Liver (tissue), 4 donors: ENCODE results near the gene LCE2A. TPM values are rescaled to one million over a fixed set of nuclear protein-coding genes. Genes with fewer than 3 reads are reported as not detected.

Experiments
- polyA plus RNA-seq, 2 donors: library from polyadenylated mRNA; stranded (reverse) in 1 of 2; unstranded in 1 of 2; fragments of 200-250 nt in 1 of 2; fragments of >200 nt in 1 of 2; fragmentation: Nextera tagmentation in 1 of 2; extraction: Ambion mirVana in 1 of 2; gene quantifications; one replicate each; pipeline versions ENCODE4 v1.2.1 to v1.2.3, GENCODE V29; 2013 to 2015
- total RNA-seq, 2 donors: library from RNA; depleted of rRNA; stranded (reverse); fragments of >200 nt; gene quantifications; one replicate each; pipeline ENCODE4 v1.2.3, GENCODE V29; 2014
- donor health status: healthy.
- donor health status: healthy.
- donor health status: healthy.

LCE2A gene
- total and polyA plus RNA-seq, 4 donors, result not detected

Other genes with a start within 250 kb of the LCE2A start
- gene LCE5A, start 187.5 kb upstream of the LCE2A start, total RNA-seq, result not detected
- gene LCE5A, start 187.5 kb upstream of the LCE2A start, polyA plus RNA-seq, result not detected
- not detected for gene CRCT1, start 183.9 kb upstream of the LCE2A start, total RNA-seq
- gene CRCT1, start 183.9 kb upstream of the LCE2A start, polyA plus RNA-seq, result not detected
- not detected for gene LCE3E, start 131.6 kb upstream of the LCE2A start, total RNA-seq
- not detected for gene LCE3E, start 131.6 kb upstream of the LCE2A start, polyA plus RNA-seq
- gene LCE3D, start 117.8 kb upstream of the LCE2A start, total RNA-seq, result not detected
- not detected for gene LCE3D, start 117.8 kb upstream of the LCE2A start, polyA plus RNA-seq
- not detected for gene LCE3C, start 98.1 kb upstream of the LCE2A start, total RNA-seq
- not detected for gene LCE3C, start 98.1 kb upstream of the LCE2A start, polyA plus RNA-seq
- not detected for gene LCE3B, start 84.5 kb upstream of the LCE2A start, total RNA-seq
- gene LCE3B, start 84.5 kb upstream of the LCE2A start, polyA plus RNA-seq, result not detected
- gene LCE3A, start 75.2 kb upstream of the LCE2A start, total RNA-seq, result not detected
- not detected for gene LCE3A, start 75.2 kb upstream of the LCE2A start, polyA plus RNA-seq
- gene LCE2D, start 35.0 kb upstream of the LCE2A start, total RNA-seq, result not detected
- gene LCE2D, start 35.0 kb upstream of the LCE2A start, polyA plus RNA-seq, result not detected
- not detected for gene LCE2C, start 23.1 kb upstream of the LCE2A start, total RNA-seq
- not detected for gene LCE2C, start 23.1 kb upstream of the LCE2A start, polyA plus RNA-seq
- gene LCE2B, start 12.2 kb upstream of the LCE2A start, total RNA-seq, result not detected
- gene LCE2B, start 12.2 kb upstream of the LCE2A start, polyA plus RNA-seq, result not detected
- gene LCE4A, start 9.8 kb downstream of the LCE2A start, total RNA-seq, result not detected
- not detected for gene LCE4A, start 9.8 kb downstream of the LCE2A start, polyA plus RNA-seq
- not detected for gene KPRP, start 59.7 kb downstream of the LCE2A start, total RNA-seq
- not detected for gene KPRP, start 59.7 kb downstream of the LCE2A start, polyA plus RNA-seq
- gene LCE1F, start 76.8 kb downstream of the LCE2A start, total RNA-seq, result not detected
- not detected for gene LCE1F, start 76.8 kb downstream of the LCE2A start, polyA plus RNA-seq
- gene LCE1E, start 87.9 kb downstream of the LCE2A start, total RNA-seq, result not detected
- gene LCE1E, start 87.9 kb downstream of the LCE2A start, polyA plus RNA-seq, result not detected
- gene LCE1D, start 98.4 kb downstream of the LCE2A start, total RNA-seq, result not detected
- gene LCE1D, start 98.4 kb downstream of the LCE2A start, polyA plus RNA-seq, result not detected
- gene LCE1C, start 108.3 kb downstream of the LCE2A start, total RNA-seq, result not detected
- gene LCE1C, start 108.3 kb downstream of the LCE2A start, polyA plus RNA-seq, result not detected
- gene LCE1B, start 113.6 kb downstream of the LCE2A start, total RNA-seq, result not detected
- gene LCE1B, start 113.6 kb downstream of the LCE2A start, polyA plus RNA-seq, result not detected
- gene LCE1A, start 129.1 kb downstream of the LCE2A start, total RNA-seq, result not detected
- not detected for gene LCE1A, start 129.1 kb downstream of the LCE2A start, polyA plus RNA-seq
- gene LCE6A, start 144.5 kb downstream of the LCE2A start, total RNA-seq, result not detected
- gene LCE6A, start 144.5 kb downstream of the LCE2A start, polyA plus RNA-seq, result not detected
- not detected for gene LCE7A, start 161.7 kb downstream of the LCE2A start, total RNA-seq
- gene LCE7A, start 161.7 kb downstream of the LCE2A start, polyA plus RNA-seq, result not detected
- not detected for gene SMCP, start 180.0 kb downstream of the LCE2A start, total RNA-seq
- not detected for gene SMCP, start 180.0 kb downstream of the LCE2A start, polyA plus RNA-seq
- gene IVL, start 210.2 kb downstream of the LCE2A start, total RNA-seq, result not detected
- under 1 TPM in 1 of 2 donors, not detected in 1; 0.02 TPM for gene IVL, start 210.2 kb downstream of the LCE2A start, polyA plus RNA-seq
- gene SPRR5, start 248.9 kb downstream of the LCE2A start, total RNA-seq, result not detected
- gene SPRR5, start 248.9 kb downstream of the LCE2A start, polyA plus RNA-seq, result not detected